ENCODE measurements around the gene FUT7.

The FUT7 gene

GRCh38 chr9:136990242-136990911 lies 41.5 kb downstream of the FUT7 start:
- DNase-seq (ENCODE audit: low read depth) = no peak
- TF ChIP-seq, protein P1, sequence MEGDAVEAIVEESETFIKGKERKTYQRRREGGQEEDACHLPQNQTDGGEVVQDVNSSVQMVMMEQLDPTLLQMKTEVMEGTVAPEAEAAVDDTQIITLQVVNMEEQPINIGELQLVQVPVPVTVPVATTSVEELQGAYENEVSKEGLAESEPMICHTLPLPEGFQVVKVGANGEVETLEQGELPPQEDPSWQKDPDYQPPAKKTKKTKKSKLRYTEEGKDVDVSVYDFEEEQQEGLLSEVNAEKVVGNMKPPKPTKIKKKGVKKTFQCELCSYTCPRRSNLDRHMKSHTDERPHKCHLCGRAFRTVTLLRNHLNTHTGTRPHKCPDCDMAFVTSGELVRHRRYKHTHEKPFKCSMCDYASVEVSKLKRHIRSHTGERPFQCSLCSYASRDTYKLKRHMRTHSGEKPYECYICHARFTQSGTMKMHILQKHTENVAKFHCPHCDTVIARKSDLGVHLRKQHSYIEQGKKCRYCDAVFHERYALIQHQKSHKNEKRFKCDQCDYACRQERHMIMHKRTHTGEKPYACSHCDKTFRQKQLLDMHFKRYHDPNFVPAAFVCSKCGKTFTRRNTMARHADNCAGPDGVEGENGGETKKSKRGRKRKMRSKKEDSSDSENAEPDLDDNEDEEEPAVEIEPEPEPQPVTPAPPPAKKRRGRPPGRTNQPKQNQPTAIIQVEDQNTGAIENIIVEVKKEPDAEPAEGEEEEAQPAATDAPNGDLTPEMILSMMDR (conservative IDR thresholded peaks at IDR 0.05; ENCODE audit: control insufficient read depth, insufficient read depth, low read depth, low read length) = no peak
- no peak overlapping the region for H3K4me3 ChIP-seq (ENCODE audit: control insufficient read depth, low read depth, low read length)

DNA sequence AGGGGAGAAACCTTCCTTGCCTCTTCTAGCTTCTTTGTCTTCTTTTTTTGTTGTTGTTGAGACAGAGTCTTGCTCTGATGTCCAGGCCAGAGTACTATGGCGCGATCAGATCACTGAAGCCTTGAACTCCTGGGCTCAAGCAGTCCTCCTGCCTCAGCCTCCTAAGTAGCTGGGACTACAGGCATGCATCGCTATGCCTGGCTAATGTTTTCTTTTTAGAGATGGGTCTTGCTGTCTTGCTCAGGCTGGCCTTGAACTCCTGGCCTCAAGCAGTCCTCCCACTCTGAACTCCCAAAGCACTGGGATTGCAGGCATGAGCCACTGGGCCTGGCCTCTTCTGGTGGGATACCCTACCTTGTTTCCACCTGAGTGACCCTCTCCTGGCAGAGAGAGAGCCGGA lies 43.0 kb downstream of the FUT7 start:
- no peak overlapping the region for H3K4me3 ChIP-seq (ENCODE audit: control insufficient read depth, low read depth, low read length)
- no peak for DNase-seq (ENCODE audit: low read depth)
- TF ChIP-seq, protein P1 (conservative IDR thresholded peaks at IDR 0.05; ENCODE audit: control insufficient read depth, insufficient read depth, low read depth, low read length) = no peak

GRCh38 chr9:136985853-136986252 lies 46.0 kb downstream of the FUT7 start:
- H3K4me3 ChIP-seq (ENCODE audit: control insufficient read depth, low read depth, low read length) = no peak overlapping the region
- DNase-seq (ENCODE audit: low read depth) = no peak
- TF ChIP-seq, protein P1 (conservative IDR thresholded peaks at IDR 0.05; ENCODE audit: control insufficient read depth, insufficient read depth, low read depth, low read length) = no peak

DNA sequence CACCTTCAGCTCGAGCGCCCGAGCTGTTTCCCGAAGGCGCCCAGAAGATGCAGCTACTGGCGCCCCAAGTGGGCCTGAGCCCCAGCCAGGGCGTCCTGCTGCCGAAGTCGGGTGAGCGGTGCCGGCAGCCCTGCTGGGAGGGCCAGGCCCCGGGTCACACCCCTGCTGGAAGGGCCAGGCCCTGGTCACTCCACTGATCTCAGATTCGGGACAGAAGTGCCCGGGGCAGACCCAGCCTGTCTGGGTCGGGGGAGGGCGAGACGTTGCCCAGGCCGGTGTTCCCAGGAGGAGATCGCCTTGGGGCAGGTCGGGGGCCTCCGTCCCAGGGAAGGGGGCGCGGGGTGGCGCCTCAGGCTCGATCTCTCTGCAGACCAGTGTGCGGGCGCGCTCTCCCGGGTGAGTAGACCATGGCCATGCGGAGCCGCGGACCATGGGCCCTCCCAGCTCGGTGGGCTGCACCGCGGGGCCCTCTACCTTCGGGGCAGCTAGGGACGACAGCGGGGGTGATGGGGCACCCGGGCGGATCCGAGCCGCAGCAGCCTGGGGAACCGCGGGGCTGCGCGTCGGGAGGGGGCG lies 46.8 kb downstream of the FUT7 start:
- no peak for DNase-seq (ENCODE audit: low read depth)
- TF ChIP-seq, protein P1 (conservative IDR thresholded peaks at IDR 0.05; ENCODE audit: control insufficient read depth, insufficient read depth, low read depth, low read length) = no peak
- no peak overlapping the region for H3K4me3 ChIP-seq (ENCODE audit: control insufficient read depth, low read depth, low read length)

GRCh38 chr9:136984464-136985026 lies 47.3 kb downstream of the FUT7 start:
- TF ChIP-seq, protein P1 (conservative IDR thresholded peaks at IDR 0.05; ENCODE audit: control insufficient read depth, insufficient read depth, low read depth, low read length) = no peak
- no peak overlapping the region for H3K4me3 ChIP-seq (ENCODE audit: control insufficient read depth, low read depth, low read length)
- no peak for DNase-seq (ENCODE audit: low read depth)

DNA sequence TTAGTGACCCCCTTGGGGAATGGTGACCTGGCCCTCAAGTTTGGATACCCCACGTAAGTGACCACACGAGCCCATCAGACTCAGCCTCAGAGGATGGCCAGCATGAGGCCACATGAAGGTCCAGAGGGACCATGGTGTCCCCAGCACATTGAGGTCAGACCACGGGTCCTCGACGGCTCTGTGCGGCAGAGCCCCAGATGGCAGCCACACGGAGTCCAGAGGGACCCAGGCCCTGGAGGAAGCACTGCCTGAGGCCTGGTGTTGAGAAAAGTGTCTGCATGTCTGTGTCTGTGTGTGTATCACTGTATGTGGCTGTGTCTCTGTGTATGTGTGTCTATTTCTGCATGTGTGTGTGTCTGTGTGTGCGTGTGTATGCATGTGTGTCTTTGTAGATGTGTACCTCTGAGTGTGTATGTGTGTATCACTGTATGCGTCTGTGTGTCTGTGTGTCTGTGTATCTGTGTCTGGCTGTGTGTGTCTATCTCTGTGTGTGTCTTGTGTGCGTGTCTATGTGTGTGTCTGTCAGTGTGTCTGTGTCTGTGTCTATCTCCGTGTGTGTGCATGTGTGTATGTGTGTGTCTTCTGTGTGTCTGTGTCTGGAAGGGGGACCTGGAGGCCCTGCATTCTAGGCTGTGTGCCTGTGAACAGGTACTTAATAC lies 48.1 kb downstream of the FUT7 start:
- no peak for DNase-seq (ENCODE audit: low read depth)
- no peak overlapping the region for H3K4me3 ChIP-seq (ENCODE audit: control insufficient read depth, low read depth, low read length)
- TF ChIP-seq, protein P1 (conservative IDR thresholded peaks at IDR 0.05; ENCODE audit: control insufficient read depth, insufficient read depth, low read depth, low read length) = no peak

All from fibroblast of mammary gland (primary cell).